PFSK-1 (cell line): ENCODE measurements around the gene ELMOD3.

Experiments used
- FOXP2 ChIP-seq: optimal IDR thresholded peaks from 2 replicates; pipeline ENCODE3; 2011; ENCODE audit warnings: borderline replicate concordance, control low read depth, inconsistent platforms; ENCODE audit not compliant: insufficient read depth; ENCODE audit errors: extremely low read length, extremely low read depth
- POLR2AphosphoS5 ChIP-seq: IDR thresholded peaks from 2 replicates; pipeline ENCODE4 v1.6.1; 2012; ENCODE audit warnings: low read depth, mild to moderate bottlenecking, control low read depth, low read length, moderate library complexity
- SIN3A ChIP-seq: IDR thresholded peaks from 2 replicates; pipeline ENCODE4 v1.6.1; 2012; ENCODE audit warnings: mild to moderate bottlenecking, low read length, moderate library complexity, borderline replicate concordance; ENCODE audit not compliant: insufficient read depth
- TAF1 ChIP-seq: IDR thresholded peaks from 2 replicates; pipeline ENCODE4 v1.6.1; 2012; ENCODE audit warnings: low read length, control low read depth, borderline replicate concordance; ENCODE audit not compliant: insufficient read depth
- TF ChIP-seq, protein P1 (sequence below), 2 experiments: IDR thresholded peaks; 2 replicates each; pipeline versions ENCODE4 v1.6.1 to v1.8.0; 2011 to 2012; ENCODE audit warnings: low read depth in 2 of 2, low read length in 2 of 2, control low read depth in 1 of 2, inconsistent platforms in 1 of 2, mild to moderate bottlenecking in 1 of 2, moderate library complexity in 1 of 2; ENCODE audit not compliant: insufficient read depth in 1 of 2

DNA sequence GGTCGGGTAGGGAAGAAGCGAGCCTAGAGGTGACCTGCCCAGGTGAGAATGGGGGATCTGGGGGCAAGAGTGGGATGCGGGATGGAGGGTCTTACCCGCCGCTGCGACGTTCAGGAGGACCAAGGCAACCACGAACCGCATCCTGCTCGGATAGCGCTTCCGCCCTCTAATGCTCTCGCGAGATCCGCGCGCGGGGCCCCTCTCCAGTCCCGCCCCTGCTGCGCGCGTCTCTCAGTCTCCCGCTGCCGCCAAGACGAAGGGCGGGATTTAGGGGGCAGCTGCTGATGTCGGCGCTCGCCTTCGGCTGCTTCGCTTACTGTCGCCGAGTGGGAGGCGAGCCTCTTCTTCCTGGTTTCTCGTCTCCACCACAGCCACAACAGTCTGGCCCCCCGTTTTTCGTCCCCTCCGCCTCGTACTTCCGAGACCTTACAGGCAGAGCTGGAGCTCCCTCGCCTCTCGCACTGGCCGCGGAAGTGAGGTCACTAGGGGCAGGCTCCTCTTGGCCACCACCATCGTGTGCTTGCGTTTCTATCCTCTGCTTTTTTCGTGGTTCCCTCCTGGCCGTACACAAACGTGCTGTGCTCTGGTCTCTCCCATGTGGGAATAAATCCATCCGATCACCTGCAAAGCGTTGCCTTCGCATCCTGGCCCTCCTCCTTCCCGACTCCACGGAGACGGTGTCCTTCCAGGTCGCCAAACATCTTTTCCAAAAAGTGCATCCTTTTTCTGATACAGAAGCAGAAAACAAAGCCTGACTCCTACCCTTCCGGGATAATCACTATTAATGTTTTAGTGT, 26.5 kb upstream of the ELMOD3 start, which contains the start of gene TGOLN2:
- TF ChIP-seq POLR2AphosphoS5 (peak; percentile 99), TAF1 (peak; percentile 86), SIN3A (no peak; the same call in 1 of the 2 replicates), FOXP2 (peak; percentile 48)
- TF ChIP-seq, protein P1, sequence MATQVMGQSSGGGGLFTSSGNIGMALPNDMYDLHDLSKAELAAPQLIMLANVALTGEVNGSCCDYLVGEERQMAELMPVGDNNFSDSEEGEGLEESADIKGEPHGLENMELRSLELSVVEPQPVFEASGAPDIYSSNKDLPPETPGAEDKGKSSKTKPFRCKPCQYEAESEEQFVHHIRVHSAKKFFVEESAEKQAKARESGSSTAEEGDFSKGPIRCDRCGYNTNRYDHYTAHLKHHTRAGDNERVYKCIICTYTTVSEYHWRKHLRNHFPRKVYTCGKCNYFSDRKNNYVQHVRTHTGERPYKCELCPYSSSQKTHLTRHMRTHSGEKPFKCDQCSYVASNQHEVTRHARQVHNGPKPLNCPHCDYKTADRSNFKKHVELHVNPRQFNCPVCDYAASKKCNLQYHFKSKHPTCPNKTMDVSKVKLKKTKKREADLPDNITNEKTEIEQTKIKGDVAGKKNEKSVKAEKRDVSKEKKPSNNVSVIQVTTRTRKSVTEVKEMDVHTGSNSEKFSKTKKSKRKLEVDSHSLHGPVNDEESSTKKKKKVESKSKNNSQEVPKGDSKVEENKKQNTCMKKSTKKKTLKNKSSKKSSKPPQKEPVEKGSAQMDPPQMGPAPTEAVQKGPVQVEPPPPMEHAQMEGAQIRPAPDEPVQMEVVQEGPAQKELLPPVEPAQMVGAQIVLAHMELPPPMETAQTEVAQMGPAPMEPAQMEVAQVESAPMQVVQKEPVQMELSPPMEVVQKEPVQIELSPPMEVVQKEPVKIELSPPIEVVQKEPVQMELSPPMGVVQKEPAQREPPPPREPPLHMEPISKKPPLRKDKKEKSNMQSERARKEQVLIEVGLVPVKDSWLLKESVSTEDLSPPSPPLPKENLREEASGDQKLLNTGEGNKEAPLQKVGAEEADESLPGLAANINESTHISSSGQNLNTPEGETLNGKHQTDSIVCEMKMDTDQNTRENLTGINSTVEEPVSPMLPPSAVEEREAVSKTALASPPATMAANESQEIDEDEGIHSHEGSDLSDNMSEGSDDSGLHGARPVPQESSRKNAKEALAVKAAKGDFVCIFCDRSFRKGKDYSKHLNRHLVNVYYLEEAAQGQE (IDR thresholded peaks at IDR 0.05; ENCODE audit: insufficient read depth in 1 of 2, low read depth in 2 of 2, low read length in 2 of 2): peak in 1 of 2 experiments; percentile 39; a peak in 1 of 4 replicates
